ENCODE data around the gene GNB3.
"Not testable (repeated sequence)": the region's sequence is repeated elsewhere in the genome, so short reads cannot be mapped to it uniquely, and the experiment has no call there.

GNB3 gene

GRCh38 chr12:6863586-6864321 is 23.0 kb downstream of the GNB3 start:
- DNase-seq: no peak

- not testable (repeated sequence) for DNase-seq
These were observed 24.6 kb downstream of the GNB3 start for GRCh38 chr12:6865307-6865706.

GRCh38 chr12:6866163-6866919 is 25.6 kb downstream of the GNB3 start:
- no peak for DNase-seq

- DNase-seq: no peak
These were observed 26.2 kb downstream of the GNB3 start for GRCh38 chr12:6866920-6867412.

- peak; percentile 67 for DNase-seq
These were observed 26.9 kb downstream of the GNB3 start, which contains the start of gene TPI1 for GRCh38 chr12:6867413-6868210. Gene TPI1, plus strand, starts transcription at chr12:6867531. Its CDS starts 36 bp downstream, at chr12:6867567.

DNA sequence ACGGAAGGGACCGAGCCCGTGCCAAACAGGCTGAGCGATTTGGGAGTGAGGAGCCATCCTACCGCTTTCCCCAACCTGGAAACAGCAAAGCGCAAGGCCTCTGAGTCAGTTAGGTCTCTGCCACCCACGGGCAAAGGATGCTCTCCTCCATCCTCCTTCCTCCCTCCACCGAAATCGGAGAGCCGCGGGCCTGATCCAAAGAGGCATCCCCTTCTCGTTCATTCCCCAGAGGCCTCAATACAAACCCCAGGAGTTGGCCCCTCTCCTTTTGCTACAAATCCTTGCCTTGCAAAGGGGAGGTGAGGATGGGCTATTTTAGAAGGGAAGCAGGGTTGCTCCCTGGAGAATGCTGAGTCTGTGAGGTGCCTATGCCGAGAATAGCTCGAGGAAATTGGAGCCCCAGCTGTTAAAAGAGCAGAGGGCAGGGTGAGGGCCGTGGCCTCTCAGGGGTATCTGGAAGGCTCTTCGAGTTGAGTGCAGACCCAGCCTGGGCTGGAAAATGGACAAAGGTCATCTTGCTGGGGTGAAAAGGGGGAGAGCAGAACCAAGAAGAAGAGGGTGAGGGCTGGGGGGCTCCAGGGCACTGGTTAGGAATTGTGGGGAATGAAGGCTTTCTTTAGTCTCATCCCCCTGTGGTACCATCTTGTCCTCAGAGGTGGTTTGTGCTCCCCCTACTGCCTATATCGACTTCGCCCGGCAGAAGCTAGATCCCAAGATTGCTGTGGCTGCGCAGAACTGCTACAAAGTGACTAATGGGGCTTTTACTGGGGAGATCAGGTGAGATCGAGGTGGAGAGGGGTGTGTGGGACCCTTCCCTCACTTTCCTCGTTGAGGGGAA is 27.7 kb downstream of the GNB3 start:
- DNase-seq: no peak

DNA sequence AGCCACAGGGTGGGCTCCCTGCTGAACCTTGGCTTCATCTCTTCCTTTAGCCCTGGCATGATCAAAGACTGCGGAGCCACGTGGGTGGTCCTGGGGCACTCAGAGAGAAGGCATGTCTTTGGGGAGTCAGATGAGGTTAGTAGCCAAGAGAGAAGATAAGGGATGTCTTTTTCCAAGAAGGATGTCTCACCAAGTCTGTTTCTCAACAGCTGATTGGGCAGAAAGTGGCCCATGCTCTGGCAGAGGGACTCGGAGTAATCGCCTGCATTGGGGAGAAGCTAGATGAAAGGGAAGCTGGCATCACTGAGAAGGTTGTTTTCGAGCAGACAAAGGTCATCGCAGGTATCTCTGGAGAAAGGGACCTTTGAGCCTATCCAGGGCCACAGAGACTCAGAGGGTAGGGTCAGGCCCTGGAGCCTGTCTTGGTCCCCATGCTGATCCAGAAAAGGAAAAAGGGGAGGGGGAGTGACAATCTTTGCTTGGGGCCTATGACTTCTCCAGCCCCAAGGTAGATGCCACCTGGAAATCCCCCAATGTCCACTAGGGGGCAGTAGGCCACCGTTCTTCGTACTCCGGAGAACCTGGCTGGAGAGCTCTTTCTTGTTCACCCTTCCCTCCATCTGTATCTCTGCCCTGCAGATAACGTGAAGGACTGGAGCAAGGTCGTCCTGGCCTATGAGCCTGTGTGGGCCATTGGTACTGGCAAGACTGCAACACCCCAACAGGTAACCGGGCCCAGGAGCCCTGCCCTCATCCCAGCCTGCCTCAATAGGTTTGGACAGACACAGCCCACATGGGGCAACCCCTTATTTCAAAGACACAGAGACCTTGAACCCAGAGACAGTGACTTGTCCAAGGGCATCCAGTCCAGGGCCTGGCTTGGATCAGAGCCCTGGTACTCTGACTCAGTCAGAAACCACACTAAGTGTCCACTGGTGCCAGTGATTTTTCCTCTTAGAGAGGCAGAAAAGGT is 28.6 kb downstream of the GNB3 start:
- peak; percentile 58 for DNase-seq

DNA sequence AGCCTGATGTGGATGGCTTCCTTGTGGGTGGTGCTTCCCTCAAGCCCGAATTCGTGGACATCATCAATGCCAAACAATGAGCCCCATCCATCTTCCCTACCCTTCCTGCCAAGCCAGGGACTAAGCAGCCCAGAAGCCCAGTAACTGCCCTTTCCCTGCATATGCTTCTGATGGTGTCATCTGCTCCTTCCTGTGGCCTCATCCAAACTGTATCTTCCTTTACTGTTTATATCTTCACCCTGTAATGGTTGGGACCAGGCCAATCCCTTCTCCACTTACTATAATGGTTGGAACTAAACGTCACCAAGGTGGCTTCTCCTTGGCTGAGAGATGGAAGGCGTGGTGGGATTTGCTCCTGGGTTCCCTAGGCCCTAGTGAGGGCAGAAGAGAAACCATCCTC is 29.6 kb downstream of the GNB3 start:
- not testable (repeated sequence) for DNase-seq

DNA sequence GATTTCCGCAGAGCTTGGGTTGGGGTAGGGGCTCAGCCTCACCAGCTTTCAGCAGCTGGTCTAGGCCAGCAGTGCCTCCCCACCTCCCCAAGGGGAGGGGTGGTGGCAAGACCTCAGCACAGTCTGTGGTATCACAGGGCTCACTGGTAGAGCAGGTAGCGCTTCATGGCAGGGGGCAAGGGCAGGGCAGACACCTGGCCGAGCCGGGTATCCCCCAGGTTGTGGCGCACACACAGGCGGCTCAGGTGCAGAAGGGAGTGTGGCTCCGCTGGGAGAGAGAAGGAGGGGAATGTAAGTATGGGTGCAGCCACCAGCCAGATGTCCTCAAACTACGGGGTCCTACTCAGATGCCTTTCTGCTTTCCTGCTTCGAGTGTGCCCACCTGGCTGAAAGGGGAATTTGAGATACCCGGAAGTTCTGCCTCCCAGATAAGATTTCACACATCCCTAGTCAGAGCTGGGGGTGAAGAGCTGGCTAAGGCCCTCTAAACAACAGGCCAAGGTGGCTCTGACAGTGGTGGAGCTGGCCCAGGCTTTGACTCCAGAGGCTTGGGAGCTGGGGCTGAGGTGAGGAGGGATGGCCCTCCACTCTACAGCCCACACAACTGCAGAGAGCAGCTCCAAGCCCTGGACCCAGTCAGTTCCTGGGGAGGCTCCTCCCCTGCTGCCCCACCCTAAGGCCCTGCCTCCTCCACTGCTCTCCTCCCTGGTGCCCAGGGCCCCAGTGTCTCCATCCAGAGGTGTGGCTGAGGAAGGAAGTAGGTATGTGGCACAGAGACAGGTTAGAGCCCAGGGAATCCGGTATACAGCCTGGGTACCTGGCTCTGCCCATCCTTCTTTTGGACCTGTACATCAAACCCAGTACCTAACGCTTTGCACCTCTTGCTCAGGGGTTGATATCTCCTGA is 30.6 kb downstream of the GNB3 start:
- DNase-seq: no peak

- peak; percentile 65 for DNase-seq
These were observed 31.6 kb downstream of the GNB3 start for GRCh38 chr12:6872073-6873048.

DNA sequence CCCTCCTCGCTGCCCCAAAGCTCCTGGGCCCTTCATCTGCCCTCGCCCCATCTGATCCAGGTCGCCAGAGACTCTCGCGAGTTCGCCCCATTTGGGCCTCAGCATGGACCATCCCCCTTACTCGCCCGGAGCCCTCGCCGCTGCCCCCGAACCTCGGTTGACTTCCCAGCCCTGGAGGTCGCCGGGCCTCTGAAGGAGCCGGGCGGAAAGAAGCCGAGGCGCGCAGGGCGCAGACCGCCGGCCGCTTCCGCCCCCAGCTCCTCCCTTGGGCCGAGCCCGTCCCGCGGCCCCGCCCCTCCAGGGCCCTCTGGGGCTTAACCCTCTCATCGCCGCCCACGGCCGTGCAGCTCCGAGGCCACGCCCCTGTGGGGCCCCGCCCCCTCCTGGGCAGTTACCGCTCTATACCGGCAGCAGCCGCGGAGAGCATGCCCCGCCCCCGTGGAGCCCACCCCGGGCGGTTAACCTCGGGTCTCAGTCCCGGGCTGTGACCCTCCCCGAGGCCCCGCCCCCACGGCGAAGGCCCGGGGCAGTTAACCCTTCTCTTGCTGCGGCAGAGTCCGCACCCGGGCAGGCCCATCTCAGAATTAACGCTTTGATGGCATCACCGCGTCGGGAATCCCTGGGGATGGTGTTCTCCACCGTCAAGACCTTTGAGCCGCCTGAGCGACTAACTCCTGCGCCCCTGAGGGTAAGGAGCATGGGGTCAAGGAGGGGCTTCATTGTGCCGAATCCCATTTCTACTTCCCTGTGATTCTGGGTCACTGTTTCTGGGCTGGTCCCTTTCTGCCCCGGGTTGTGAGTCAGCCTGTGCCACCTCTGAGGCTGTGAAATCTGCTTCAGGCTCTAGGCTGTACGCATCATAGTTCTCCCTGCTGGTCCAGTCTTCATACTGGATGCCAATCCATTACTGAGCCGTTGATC is 32.6 kb downstream of the GNB3 start, which contains the start of gene SPSB2:
Gene SPSB2, minus strand, starts transcription at position 210 of the 921 bp plus-strand sequence. CDS start 402 bp downstream, outside the sequence.
- DNase-seq: peak; percentile 99

- DNase-seq: not testable (repeated sequence)
These were observed 33.3 kb downstream of the GNB3 start for GRCh38 chr12:6874015-6874368.

DNA sequence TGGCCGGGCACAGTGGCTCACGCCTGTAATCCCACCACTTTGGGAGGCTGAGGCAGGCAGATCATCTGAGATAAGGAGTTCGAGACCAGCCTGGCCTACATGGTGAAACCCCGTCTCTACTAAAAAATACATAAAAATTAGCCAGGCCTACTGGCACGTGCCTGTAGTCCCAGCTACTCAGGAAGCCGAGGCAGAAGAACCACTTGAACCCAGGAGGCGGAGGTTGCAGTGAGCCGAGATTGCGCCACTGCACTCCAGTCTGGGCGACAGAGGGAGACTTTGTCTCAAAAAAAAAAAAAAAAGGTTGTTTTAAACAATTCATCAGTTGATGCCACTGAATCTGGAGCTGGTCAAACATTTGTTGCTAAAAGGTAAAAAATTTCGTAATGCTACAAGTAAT is 39.1 kb downstream of the GNB3 start:
- DNase-seq: not testable (repeated sequence)

GRCh38 chr12:6883252-6883651 is 42.5 kb downstream of the GNB3 start:
- no peak for DNase-seq

- DNase-seq: no peak
These were observed 43.0 kb downstream of the GNB3 start for GRCh38 chr12:6883683-6884082.

- DNase-seq: no peak
These were observed 43.8 kb downstream of the GNB3 start for GRCh38 chr12:6884539-6884938.

Data from GDM1 (cell line).